OCI-LY7 (cell line): ENCODE results near the gene SCYGR4.
"Not testable (repeated sequence)": the region's sequence is repeated elsewhere in the genome, so short reads cannot be mapped to it uniquely, and the experiment has no call there.

Source experiments
- EZH2phosphoT487 ChIP-seq: fragments of 200-600 bp; sonication (generic); IDR thresholded peaks from 2 replicates; pipeline ENCODE4 v1.6.1; 2018; ENCODE audit warnings: low read depth, borderline replicate concordance, mild to moderate bottlenecking, mixed run types, antibody characterized with exemption, low read length, moderate library complexity, mixed read lengths
- TF ChIP-seq, protein P1 (sequence below): fragments of 200-600 bp; sonication (generic); conservative IDR thresholded peaks from 2 replicates; pipeline ENCODE4 v1.5.1; 2014; ENCODE audit warnings: mild to moderate bottlenecking, antibody characterized with exemption, low read length, moderate library complexity, mixed read lengths

DNA sequence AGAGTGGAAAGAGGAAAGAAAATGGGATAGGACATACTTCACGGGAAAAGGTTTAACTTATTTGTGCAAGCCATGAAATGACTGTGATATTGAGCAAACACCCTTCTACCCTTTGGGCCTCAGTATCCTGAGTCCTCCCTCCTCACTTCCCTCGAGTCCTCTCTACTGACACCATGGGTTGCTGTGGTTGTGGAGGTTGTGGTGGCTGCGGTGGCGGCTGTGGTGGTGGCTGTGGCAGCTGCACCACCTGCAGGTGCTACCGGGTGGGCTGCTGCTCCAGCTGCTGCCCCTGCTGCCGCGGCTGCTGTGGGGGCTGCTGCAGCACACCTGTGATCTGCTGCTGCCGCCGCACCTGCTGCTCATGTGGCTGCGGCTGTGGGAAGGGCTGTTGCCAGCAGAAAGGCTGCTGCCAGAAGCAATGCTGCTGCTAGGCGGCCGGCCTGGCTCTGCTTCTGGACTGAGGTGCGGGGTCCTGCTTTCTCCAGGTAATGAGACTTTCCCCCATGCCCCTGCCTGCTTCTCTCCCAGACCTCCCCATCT is 49.4 kb downstream of the SCYGR4 start, which contains the start of gene SCYGR5:
- TF ChIP-seq, protein P1, sequence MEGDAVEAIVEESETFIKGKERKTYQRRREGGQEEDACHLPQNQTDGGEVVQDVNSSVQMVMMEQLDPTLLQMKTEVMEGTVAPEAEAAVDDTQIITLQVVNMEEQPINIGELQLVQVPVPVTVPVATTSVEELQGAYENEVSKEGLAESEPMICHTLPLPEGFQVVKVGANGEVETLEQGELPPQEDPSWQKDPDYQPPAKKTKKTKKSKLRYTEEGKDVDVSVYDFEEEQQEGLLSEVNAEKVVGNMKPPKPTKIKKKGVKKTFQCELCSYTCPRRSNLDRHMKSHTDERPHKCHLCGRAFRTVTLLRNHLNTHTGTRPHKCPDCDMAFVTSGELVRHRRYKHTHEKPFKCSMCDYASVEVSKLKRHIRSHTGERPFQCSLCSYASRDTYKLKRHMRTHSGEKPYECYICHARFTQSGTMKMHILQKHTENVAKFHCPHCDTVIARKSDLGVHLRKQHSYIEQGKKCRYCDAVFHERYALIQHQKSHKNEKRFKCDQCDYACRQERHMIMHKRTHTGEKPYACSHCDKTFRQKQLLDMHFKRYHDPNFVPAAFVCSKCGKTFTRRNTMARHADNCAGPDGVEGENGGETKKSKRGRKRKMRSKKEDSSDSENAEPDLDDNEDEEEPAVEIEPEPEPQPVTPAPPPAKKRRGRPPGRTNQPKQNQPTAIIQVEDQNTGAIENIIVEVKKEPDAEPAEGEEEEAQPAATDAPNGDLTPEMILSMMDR = not testable (repeated sequence)
- TF ChIP-seq EZH2phosphoT487 = not testable (repeated sequence)
